Measurements from ENCODE around the gene TGM4. TPM values are rescaled to one million over a fixed set of nuclear protein-coding genes. Genes with fewer than 3 reads are reported as not detected.

Gene TGM4
- total and polyA plus RNA-seq, 2 donors from 2014 or later = not detected

GRCh38 chr3:44958386-44958785 lies 84.0 kb downstream of the TGM4 start:
- H3K27ac ChIP-seq (ENCODE audit: low read depth in 2 of 2, low read length in 2 of 2) = no peak overlapping the region
- intact Hi-C loops (cut with DNase I) = no loop called here
- H3K27me3 ChIP-seq (ENCODE audit: control insufficient read depth, insufficient read depth, low read length) = no peaks in the 10 kb centered on the region
- FAIRE-seq (no peak), DNase-seq (no peak)
- no peak for TF ChIP-seq CTCF (IDR thresholded peaks at IDR 0.05; ENCODE audit: borderline replicate concordance, extremely low read depth, insufficient read depth)
- H3K4me1 ChIP-seq (ENCODE audit: control insufficient read depth in 2 of 3, insufficient read depth in 2 of 3, low read depth in 1 of 3, low read length in 3 of 3) = peaks cover 0 to 2% (median 0%) of the 10 kb centered on the region in 3 donors
- H3K9me3 ChIP-seq (ENCODE audit: control insufficient read depth in 2 of 3, insufficient read depth in 1 of 3, low read length in 3 of 3) = no peaks in the 10 kb centered on the region
- H3K36me3 ChIP-seq (ENCODE audit: control insufficient read depth in 2 of 3, insufficient read depth in 3 of 3, low read length in 3 of 3) = peaks cover 0 to 18% (median 6%) of the 10 kb centered on the region in 3 donors
- no peak overlapping the region for H3K9ac ChIP-seq (ENCODE audit: low read length in 3 of 3)
- H3K4me3 ChIP-seq (ENCODE audit: low read length in 3 of 3) = no peak overlapping the region

DNA sequence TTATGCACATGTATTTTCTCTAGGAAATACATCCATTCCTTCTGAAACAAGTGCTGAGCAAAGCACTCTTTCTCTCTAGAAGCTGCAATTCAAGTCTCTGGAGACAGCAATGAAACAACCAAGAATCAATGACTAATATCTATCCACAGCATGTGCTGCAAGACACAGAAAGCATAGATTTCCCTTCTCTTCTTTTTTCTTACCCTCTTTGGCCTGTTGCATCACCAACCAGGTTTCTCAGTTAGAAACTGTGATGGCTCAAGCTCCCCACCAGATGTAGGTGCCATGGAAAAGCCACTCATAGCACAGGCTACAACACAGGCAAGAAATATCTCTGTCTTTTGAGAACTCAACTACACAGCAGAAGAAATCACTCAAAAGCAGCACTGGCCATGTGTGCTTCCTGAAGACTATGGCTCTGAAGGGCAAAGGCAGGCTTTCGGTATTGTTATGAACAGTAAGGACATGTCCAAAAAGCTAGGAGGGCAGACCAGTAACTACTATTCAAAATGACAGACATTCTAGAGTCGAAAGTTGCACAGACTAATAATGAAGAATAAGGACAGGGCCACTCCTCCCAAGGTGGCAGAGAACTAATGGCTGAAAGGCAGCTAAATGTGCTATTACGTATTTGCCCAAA lies 86.1 kb downstream of the TGM4 start:
- no peaks in the 10 kb centered on the region for H3K27me3 ChIP-seq (ENCODE audit: control insufficient read depth, insufficient read depth, low read length)
- no peak for FAIRE-seq
- H3K9ac ChIP-seq (ENCODE audit: low read length in 3 of 3) = no peak overlapping the region
- H3K4me3 ChIP-seq (ENCODE audit: low read length in 3 of 3) = no peak overlapping the region
- H3K36me3 ChIP-seq (ENCODE audit: control insufficient read depth in 2 of 3, insufficient read depth in 3 of 3, low read length in 3 of 3) = peaks cover 0 to 9% (median 6%) of the 10 kb centered on the region in 3 donors
- H3K4me1 ChIP-seq (ENCODE audit: control insufficient read depth in 2 of 3, insufficient read depth in 2 of 3, low read depth in 1 of 3, low read length in 3 of 3) = peaks cover 0 to 2% (median 0%) of the 10 kb centered on the region in 3 donors
- no peak overlapping the region for H3K27ac ChIP-seq (ENCODE audit: low read depth in 2 of 2, low read length in 2 of 2)
- intact Hi-C loops (cut with DNase I) = no loop called here
- no peak for DNase-seq
- no peaks in the 10 kb centered on the region for H3K9me3 ChIP-seq (ENCODE audit: control insufficient read depth in 2 of 3, insufficient read depth in 1 of 3, low read length in 3 of 3)
- TF ChIP-seq CTCF (IDR thresholded peaks at IDR 0.05; ENCODE audit: borderline replicate concordance, extremely low read depth, insufficient read depth) = no peak

DNA sequence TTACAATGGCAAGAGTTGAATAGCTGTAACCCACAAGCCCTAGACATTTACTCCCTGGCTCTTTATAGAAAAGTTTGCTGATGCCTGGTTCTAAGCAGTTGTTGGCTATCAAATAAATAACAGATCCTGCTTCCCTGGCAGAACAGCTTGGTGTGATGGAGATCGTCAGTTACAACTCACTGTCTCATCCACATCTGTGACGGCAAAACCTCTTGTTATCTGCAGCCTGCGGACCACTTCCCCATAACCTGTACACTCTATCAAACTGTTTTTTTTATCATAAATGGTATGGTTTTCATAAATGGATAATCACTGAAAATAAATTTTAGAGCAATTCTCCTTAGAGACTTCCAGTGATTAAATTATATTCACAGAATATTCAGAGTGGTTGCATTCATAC lies 87.5 kb downstream of the TGM4 start:
- no peak for DNase-seq

More for the DNA sequence above, 87.5 kb downstream of the TGM4 start:
- H3K9ac ChIP-seq (ENCODE audit: low read length in 3 of 3) = no peak overlapping the region
- H3K4me3 ChIP-seq (ENCODE audit: low read length in 3 of 3) = no peak overlapping the region
- no peak overlapping the region for H3K27ac ChIP-seq (ENCODE audit: low read depth in 2 of 2, low read length in 2 of 2)
- H3K27me3 ChIP-seq (ENCODE audit: control insufficient read depth, insufficient read depth, low read length) = no peaks in the 10 kb centered on the region
- H3K9me3 ChIP-seq (ENCODE audit: control insufficient read depth in 2 of 3, insufficient read depth in 1 of 3, low read length in 3 of 3) = no peaks in the 10 kb centered on the region
- intact Hi-C loops (cut with DNase I) = no loop called here
- peaks cover 0 to 4% (median 2%) of the 10 kb centered on the region in 3 donors for H3K4me1 ChIP-seq (ENCODE audit: control insufficient read depth in 2 of 3, insufficient read depth in 2 of 3, low read depth in 1 of 3, low read length in 3 of 3)
- peaks cover 0 to 7% (median 6%) of the 10 kb centered on the region in 3 donors for H3K36me3 ChIP-seq (ENCODE audit: control insufficient read depth in 2 of 3, insufficient read depth in 3 of 3, low read length in 3 of 3)
- TF ChIP-seq CTCF (IDR thresholded peaks at IDR 0.05; ENCODE audit: borderline replicate concordance, extremely low read depth, insufficient read depth) = no peak
- FAIRE-seq = no peak

All from kidney (tissue), 14 donors.